ENCODE results near the gene REV1. TPM values are rescaled to one million over a fixed set of nuclear protein-coding genes. Genes with fewer than 3 reads are reported as not detected.

The REV1 gene
- total RNA-seq, 1 experiment from 2014 or later: 38.7 TPM

DNA sequence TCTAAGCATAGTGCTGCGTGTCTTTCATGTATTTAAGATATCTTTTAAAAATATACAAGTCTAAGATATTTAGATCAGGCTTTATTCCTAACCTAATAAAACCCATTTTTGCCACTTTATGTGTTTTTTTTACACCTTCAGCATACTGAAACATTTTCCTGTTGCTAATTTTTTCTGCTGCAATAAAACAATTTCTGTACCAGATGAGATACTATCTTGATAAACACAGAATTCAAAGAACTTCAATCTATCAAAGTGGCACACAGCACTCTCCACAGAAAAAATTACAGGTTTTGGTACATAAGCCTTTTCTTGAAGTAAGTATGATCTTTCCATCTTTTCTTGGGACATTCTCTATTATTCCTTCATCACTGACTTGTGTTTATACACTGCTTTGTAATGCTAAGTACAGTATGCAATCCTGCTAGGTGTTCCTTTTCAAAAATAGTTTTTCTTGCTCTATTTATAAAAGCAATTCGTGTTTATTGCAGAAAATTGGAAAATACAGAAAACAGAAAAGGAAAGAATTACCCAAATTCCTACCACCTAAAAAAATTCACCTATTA lies 16.2 kb downstream of the REV1 start:
- CTCF ChIA-PET: interaction anchor here (1.1 kb wide), 1 partner anchor 31 kb away, joined by 4 read pairs; no protein-coding TSS in a partner anchor
- H3K27ac Mint-ChIP-seq: no peak overlapping the region; the same call in 1 of the 2 replicates
- no peak for TF ChIP-seq MXD4 (CRISPR knock-in tag; IDR thresholded peaks at IDR 0.05; ENCODE audit: borderline replicate concordance)
- TF ChIP-seq, protein P1, sequence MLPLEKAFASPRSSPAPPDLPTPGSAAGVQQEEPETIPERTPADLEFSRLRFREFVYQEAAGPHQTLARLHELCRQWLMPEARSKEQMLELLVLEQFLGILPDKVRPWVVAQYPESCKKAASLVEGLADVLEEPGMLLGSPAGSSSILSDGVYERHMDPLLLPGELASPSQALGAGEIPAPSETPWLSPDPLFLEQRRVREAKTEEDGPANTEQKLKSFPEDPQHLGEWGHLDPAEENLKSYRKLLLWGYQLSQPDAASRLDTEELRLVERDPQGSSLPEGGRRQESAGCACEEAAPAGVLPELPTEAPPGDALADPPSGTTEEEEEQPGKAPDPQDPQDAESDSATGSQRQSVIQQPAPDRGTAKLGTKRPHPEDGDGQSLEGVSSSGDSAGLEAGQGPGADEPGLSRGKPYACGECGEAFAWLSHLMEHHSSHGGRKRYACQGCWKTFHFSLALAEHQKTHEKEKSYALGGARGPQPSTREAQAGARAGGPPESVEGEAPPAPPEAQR (CRISPR knock-in tag; IDR thresholded peaks at IDR 0.05): no peak
- POLR2A ChIA-PET: interaction anchor here (0.7 kb wide), 1 partner anchor 34 kb away, joined by 4 read pairs; no protein-coding TSS in a partner anchor
- H3K4me3 Mint-ChIP-seq: no peak overlapping the region
- peaks cover 14% of the 10 kb centered on the region for H3K9me3 Mint-ChIP-seq
- DNase-seq (ENCODE audit: low spot score) (no peak), ATAC-seq (no peak)
- peaks cover 78% of the 10 kb centered on the region for H3K4me1 Mint-ChIP-seq
- no peaks in the 10 kb centered on the region for H3K27me3 Mint-ChIP-seq (ENCODE audit: low read depth)
- peaks cover 17% of the 10 kb centered on the region for H3K36me3 Mint-ChIP-seq

DNA sequence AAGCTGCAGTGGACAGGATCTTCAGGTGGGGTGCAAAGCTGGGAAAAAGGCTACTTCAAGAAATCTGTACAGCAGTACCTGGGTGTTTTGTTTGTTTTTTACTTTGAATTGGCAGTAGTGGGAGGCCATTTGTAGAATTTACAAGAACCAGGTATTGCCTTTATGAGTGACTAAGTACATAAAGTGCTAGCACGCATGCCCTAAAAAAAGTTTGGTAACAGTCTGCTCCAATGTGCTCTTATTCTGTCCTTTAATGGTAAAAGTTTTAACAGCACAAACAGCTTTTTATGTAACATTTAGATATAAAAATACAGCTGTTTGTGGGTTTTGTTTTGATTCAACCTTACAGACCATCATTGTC lies 17.2 kb downstream of the REV1 start:
- peak overlapping the region; percentile 73; the same call in 1 of the 2 replicates for H3K27ac Mint-ChIP-seq
- H3K27me3 Mint-ChIP-seq (ENCODE audit: low read depth): no peaks in the 10 kb centered on the region
- no peak overlapping the region for H3K4me3 Mint-ChIP-seq
- ChIA-PET POLR2A (no interaction called here), CTCF (interaction anchor here (1.0 to 1.1 kb wide), 2 partner anchors 18 to 30 kb away, joined by 3 to 4 read pairs; no protein-coding TSS in a partner anchor)
- ATAC-seq: no peak
- H3K36me3 Mint-ChIP-seq: peaks cover 17% of the 10 kb centered on the region
- DNase-seq (ENCODE audit: low spot score): no peak
- peaks cover 14% of the 10 kb centered on the region for H3K9me3 Mint-ChIP-seq
- H3K4me1 Mint-ChIP-seq: peaks cover 79% of the 10 kb centered on the region
- no peak for TF ChIP-seq JUN (CRISPR knock-in tag; IDR thresholded peaks at IDR 0.05)
- TF ChIP-seq, protein P2, sequence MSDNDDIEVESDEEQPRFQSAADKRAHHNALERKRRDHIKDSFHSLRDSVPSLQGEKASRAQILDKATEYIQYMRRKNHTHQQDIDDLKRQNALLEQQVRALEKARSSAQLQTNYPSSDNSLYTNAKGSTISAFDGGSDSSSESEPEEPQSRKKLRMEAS (CRISPR knock-in tag; IDR thresholded peaks at IDR 0.05): no peak
- no peak for TF ChIP-seq NFE2L1 (CRISPR knock-in tag; IDR thresholded peaks at IDR 0.05)
- TF ChIP-seq OVOL2 (CRISPR knock-in tag; IDR thresholded peaks at IDR 0.05; ENCODE audit: borderline replicate concordance): no peak
- no peak for TF ChIP-seq PRRX2 (CRISPR knock-in tag; IDR thresholded peaks at IDR 0.05)
- TF ChIP-seq, protein P1 (CRISPR knock-in tag; IDR thresholded peaks at IDR 0.05): no peak
- TF ChIP-seq SOX15 (CRISPR knock-in tag; IDR thresholded peaks at IDR 0.05): no peak
- TF ChIP-seq, protein P3, sequence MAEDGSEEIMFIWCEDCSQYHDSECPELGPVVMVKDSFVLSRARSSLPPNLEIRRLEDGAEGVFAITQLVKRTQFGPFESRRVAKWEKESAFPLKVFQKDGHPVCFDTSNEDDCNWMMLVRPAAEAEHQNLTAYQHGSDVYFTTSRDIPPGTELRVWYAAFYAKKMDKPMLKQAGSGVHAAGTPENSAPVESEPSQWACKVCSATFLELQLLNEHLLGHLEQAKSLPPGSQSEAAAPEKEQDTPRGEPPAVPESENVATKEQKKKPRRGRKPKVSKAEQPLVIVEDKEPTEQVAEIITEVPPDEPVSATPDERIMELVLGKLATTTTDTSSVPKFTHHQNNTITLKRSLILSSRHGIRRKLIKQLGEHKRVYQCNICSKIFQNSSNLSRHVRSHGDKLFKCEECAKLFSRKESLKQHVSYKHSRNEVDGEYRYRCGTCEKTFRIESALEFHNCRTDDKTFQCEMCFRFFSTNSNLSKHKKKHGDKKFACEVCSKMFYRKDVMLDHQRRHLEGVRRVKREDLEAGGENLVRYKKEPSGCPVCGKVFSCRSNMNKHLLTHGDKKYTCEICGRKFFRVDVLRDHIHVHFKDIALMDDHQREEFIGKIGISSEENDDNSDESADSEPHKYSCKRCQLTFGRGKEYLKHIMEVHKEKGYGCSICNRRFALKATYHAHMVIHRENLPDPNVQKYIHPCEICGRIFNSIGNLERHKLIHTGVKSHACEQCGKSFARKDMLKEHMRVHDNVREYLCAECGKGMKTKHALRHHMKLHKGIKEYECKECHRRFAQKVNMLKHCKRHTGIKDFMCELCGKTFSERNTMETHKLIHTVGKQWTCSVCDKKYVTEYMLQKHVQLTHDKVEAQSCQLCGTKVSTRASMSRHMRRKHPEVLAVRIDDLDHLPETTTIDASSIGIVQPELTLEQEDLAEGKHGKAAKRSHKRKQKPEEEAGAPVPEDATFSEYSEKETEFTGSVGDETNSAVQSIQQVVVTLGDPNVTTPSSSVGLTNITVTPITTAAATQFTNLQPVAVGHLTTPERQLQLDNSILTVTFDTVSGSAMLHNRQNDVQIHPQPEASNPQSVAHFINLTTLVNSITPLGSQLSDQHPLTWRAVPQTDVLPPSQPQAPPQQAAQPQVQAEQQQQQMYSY (CRISPR knock-in tag; IDR thresholded peaks at IDR 0.05): no peak
- TF ChIP-seq, protein P4, sequence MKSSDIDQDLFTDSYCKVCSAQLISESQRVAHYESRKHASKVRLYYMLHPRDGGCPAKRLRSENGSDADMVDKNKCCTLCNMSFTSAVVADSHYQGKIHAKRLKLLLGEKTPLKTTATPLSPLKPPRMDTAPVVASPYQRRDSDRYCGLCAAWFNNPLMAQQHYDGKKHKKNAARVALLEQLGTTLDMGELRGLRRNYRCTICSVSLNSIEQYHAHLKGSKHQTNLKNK (CRISPR knock-in tag; IDR thresholded peaks at IDR 0.05): no peak
- TF ChIP-seq, protein P5, sequence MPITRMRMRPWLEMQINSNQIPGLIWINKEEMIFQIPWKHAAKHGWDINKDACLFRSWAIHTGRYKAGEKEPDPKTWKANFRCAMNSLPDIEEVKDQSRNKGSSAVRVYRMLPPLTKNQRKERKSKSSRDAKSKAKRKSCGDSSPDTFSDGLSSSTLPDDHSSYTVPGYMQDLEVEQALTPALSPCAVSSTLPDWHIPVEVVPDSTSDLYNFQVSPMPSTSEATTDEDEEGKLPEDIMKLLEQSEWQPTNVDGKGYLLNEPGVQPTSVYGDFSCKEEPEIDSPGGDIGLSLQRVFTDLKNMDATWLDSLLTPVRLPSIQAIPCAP (CRISPR knock-in tag; IDR thresholded peaks at IDR 0.05): no peak
- TF ChIP-seq IRF2 (CRISPR knock-in tag; IDR thresholded peaks at IDR 0.05; ENCODE audit: borderline replicate concordance, low read depth): no peak
- TF ChIP-seq, protein P6, sequence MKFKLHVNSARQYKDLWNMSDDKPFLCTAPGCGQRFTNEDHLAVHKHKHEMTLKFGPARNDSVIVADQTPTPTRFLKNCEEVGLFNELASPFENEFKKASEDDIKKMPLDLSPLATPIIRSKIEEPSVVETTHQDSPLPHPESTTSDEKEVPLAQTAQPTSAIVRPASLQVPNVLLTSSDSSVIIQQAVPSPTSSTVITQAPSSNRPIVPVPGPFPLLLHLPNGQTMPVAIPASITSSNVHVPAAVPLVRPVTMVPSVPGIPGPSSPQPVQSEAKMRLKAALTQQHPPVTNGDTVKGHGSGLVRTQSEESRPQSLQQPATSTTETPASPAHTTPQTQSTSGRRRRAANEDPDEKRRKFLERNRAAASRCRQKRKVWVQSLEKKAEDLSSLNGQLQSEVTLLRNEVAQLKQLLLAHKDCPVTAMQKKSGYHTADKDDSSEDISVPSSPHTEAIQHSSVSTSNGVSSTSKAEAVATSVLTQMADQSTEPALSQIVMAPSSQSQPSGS (CRISPR knock-in tag; IDR thresholded peaks at IDR 0.05; ENCODE audit: borderline replicate concordance, low read depth): no peak
- TF ChIP-seq, protein P7, sequence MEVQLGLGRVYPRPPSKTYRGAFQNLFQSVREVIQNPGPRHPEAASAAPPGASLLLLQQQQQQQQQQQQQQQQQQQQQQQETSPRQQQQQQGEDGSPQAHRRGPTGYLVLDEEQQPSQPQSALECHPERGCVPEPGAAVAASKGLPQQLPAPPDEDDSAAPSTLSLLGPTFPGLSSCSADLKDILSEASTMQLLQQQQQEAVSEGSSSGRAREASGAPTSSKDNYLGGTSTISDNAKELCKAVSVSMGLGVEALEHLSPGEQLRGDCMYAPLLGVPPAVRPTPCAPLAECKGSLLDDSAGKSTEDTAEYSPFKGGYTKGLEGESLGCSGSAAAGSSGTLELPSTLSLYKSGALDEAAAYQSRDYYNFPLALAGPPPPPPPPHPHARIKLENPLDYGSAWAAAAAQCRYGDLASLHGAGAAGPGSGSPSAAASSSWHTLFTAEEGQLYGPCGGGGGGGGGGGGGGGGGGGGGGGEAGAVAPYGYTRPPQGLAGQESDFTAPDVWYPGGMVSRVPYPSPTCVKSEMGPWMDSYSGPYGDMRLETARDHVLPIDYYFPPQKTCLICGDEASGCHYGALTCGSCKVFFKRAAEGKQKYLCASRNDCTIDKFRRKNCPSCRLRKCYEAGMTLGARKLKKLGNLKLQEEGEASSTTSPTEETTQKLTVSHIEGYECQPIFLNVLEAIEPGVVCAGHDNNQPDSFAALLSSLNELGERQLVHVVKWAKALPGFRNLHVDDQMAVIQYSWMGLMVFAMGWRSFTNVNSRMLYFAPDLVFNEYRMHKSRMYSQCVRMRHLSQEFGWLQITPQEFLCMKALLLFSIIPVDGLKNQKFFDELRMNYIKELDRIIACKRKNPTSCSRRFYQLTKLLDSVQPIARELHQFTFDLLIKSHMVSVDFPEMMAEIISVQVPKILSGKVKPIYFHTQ (CRISPR knock-in tag; IDR thresholded peaks at IDR 0.05): no peak
- TF ChIP-seq, protein P8, sequence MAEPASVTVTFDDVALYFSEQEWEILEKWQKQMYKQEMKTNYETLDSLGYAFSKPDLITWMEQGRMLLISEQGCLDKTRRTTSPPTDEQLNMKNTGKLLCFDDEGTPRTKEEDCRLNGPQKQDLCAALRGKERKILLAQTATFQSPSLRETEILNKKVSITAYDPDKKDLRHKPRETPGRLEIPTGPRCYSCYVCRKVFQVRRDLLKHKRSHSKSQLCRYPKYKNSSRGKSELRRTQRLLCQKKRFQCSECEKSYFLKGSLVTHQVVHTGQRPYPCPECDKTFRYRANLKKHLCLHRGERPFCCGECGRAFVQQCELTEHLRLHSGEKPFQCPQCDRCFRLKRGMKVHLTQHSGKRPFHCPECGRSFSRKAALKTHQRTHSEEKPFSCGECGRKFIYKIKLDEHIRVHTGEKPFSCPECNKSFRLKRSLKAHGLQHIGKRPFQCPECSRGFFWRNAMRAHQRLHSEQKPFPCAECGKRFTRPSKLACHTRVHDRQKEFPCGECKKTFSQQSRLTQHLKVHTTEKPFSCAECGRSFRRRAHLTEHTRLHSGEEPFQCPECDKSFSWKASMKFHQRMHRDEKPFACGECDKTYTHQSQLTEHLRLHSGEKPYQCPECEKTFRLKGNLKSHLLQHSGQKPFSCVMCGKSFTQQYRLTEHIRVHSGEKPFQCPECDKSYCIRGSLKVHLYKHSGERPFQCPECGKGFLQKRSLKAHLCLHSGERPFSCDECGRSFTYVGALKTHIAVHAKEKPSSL (CRISPR knock-in tag; conservative IDR thresholded peaks at IDR 0.05): no peak
- no peak for TF ChIP-seq TEAD1 (CRISPR knock-in tag; IDR thresholded peaks at IDR 0.05)
- TF ChIP-seq, protein P9, sequence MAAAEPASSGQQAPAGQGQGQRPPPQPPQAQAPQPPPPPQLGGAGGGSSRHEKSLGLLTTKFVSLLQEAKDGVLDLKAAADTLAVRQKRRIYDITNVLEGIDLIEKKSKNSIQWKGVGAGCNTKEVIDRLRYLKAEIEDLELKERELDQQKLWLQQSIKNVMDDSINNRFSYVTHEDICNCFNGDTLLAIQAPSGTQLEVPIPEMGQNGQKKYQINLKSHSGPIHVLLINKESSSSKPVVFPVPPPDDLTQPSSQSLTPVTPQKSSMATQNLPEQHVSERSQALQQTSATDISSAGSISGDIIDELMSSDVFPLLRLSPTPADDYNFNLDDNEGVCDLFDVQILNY (CRISPR knock-in tag; IDR thresholded peaks at IDR 0.05): no peak

All from WTC11 (cell line).